T-cell (primary cell): ENCODE results near the gene STRIT1. TPM values are rescaled to one million over a fixed set of nuclear protein-coding genes. Genes with fewer than 3 reads are reported as not detected.
A peak's percentile ranks its signal among the peaks of the same experiment; 100 is the strongest.

Experiments
- ATAC-seq, 4 experiments: fragments of 200-7000 bp in 3 of 4; fragments of 150-1000 bp in 1 of 4; cut with Tn5 transposase; replicated peaks in 1 of 4; 1 replicate in 3 of 4; 2 replicates in 1 of 4; pipeline ENCODE4 v1.10.0; 2021; ENCODE audit warnings: moderate library complexity in 3 of 4, mild to moderate bottlenecking in 2 of 4, moderate number of reproducible peaks in 1 of 4
- CTCF ChIA-PET, 2 donors: fragments of 300-600 bp; sonication (Branson Sonifier 250); formaldehyde crosslinking; loops; one replicate each; lab custom pipeline; 2022; ENCODE audit warnings: antibody characterized with exemption in 2 of 2; lab: Charles Lee
- POLR2A ChIA-PET, 2 donors: fragments of 300-600 bp; sonication (Branson Sonifier 250); formaldehyde crosslinking; loops; one replicate each; lab custom pipeline; 2022; ENCODE audit warnings: antibody characterized with exemption in 2 of 2; lab: Charles Lee
- DNase-seq, 35 experiments: peaks; one replicate each; pipeline versions ENCODE4 v3.0.0 to v3.0.0-alpha.2; 2013 to 2023
- H3K27ac ChIP-seq: one replicate; pipeline ENCODE4 v1.5.1; 2013; ENCODE audit warnings: low read length
- H3K27me3 ChIP-seq, 2 experiments: replicated peaks in 1 of 2; 1 replicate in 1 of 2; 2 replicates in 1 of 2; pipeline versions ENCODE4 v1.6.1 to v1.7.0; 2013; ENCODE audit warnings: low read length in 1 of 2, mixed read lengths in 1 of 2; ENCODE audit not compliant: control insufficient read depth in 2 of 2, insufficient read depth in 2 of 2; ENCODE audit errors: extremely low read depth in 1 of 2
- H3K36me3 ChIP-seq, 2 donors: 1 replicate in 1 of 2; 2 replicates in 1 of 2; pipeline versions ENCODE4 v1.6.1 to v1.7.0; 2013; ENCODE audit warnings: low read length in 1 of 2; ENCODE audit not compliant: control insufficient read depth in 2 of 2, insufficient read depth in 1 of 2; ENCODE audit errors: extremely low read depth in 1 of 2
- H3K4me1 ChIP-seq, 2 experiments: 1 replicate in 1 of 2; 2 replicates in 1 of 2; pipeline versions ENCODE4 v1.6.1 to v1.7.0; 2013; ENCODE audit warnings: low read length in 2 of 2, mixed read lengths in 1 of 2; ENCODE audit not compliant: insufficient read depth in 2 of 2, control insufficient read depth in 1 of 2; ENCODE audit errors: extremely low read depth in 1 of 2
- H3K4me3 ChIP-seq, 2 donors: 1 replicate in 1 of 2; 2 replicates in 1 of 2; pipeline versions ENCODE4 v1.5.1 to v1.7.0; 2013; ENCODE audit warnings: mild to moderate bottlenecking in 2 of 2, low read length in 1 of 2, moderate library complexity in 1 of 2; ENCODE audit not compliant: control insufficient read depth in 1 of 2; ENCODE audit errors: extremely low read depth in 1 of 2
- H3K9me3 ChIP-seq: 2 replicates; pipeline ENCODE4 v1.7.0; 2013
- H3K27ac Mint-ChIP-seq, 2 donors: one replicate each; pipeline ENCODE4 v1.8.0; 2020 to 2021; ENCODE audit warnings: mild to moderate bottlenecking in 2 of 2, mixed read lengths in 2 of 2
- H3K27me3 Mint-ChIP-seq, 2 donors: one replicate each; pipeline ENCODE4 v1.8.0; 2021 to 2022; ENCODE audit warnings: mixed read lengths in 2 of 2
- H3K36me3 Mint-ChIP-seq: one replicate; pipeline ENCODE4 v1.8.0; 2021; ENCODE audit warnings: mixed read lengths
- H3K4me1 Mint-ChIP-seq, 3 donors: one replicate each; pipeline ENCODE4 v1.8.0; 2020 to 2022; ENCODE audit warnings: mixed read lengths in 3 of 3, mild to moderate bottlenecking in 1 of 3
- H3K4me3 Mint-ChIP-seq, 3 donors: one replicate each; pipeline ENCODE4 v1.8.0; 2020 to 2022; ENCODE audit warnings: mild to moderate bottlenecking in 3 of 3, mixed read lengths in 3 of 3, moderate library complexity in 3 of 3
- H3K9me3 Mint-ChIP-seq, 3 donors: one replicate each; pipeline ENCODE4 v1.8.0; 2020 to 2022; ENCODE audit warnings: mixed read lengths in 3 of 3
- WGBS: methylation state at CpG from one replicate; pipeline ENCODE4 v1.1.5; 2013; ENCODE audit warnings: missing lambda C conversion rate; ENCODE audit not compliant: insufficient coverage; 5-methylcytosine and 5-hydroxymethylcytosine counted together
- total RNA-seq, 35 experiments: library from RNA in 6 of 35; stranded (reverse) in 6 of 35; fragments of 120-200 nt in 1 of 35; gene quantifications; one replicate each; pipeline versions ENCODE4 v1.2.1 to v1.2.4 and lab custom pipeline; 2013 to 2026

The STRIT1 gene
- total RNA-seq (not detected), total RNA-seq (lab: John Stamatoyannopoulos, UW) (0 to 0.05 (median 0) reads per million in 29 experiments)
- not detected for total RNA-seq (2013)

GRCh38 chr3:155293516-155293915, at the start of gene STRIT1:
Gene STRIT1, minus strand, starts transcription at chr3:155293683.
- Histone ChIP-seq H3K4me1 (no peaks in the 10 kb centered on the region), H3K27me3 (no peaks in the 10 kb centered on the region), H3K36me3 (no peaks in the 10 kb centered on the region), H3K9me3 (no peaks in the 10 kb centered on the region), H3K27ac (no peak within 1 kb of the TSS), H3K4me3 (no peak within 1 kb of the TSS)
- peaks cover 10 to 16% (median 10%) of the 10 kb centered on the region in 3 donors for H3K9me3 Mint-ChIP-seq
- DNase-seq (no peak), ATAC-seq (no peak)
- peaks cover 0 to 7% of the 10 kb centered on the region in 2 donors for H3K27me3 Mint-ChIP-seq
- H3K4me3 Mint-ChIP-seq: no peak within 1 kb of the TSS
- H3K36me3 Mint-ChIP-seq: no peaks in the 10 kb centered on the region
- H3K4me1 Mint-ChIP-seq: no peaks in the 10 kb centered on the region
- H3K27ac Mint-ChIP-seq: no peak within 1 kb of the TSS
- 100% methylated on average over 3 of the region's 6 CpGs for WGBS
- POLR2A ChIA-PET: no interaction called here
- CTCF ChIA-PET: no interaction called here

GRCh38 chr3:155342344-155342743, 48.9 kb upstream of the STRIT1 start:
- POLR2A ChIA-PET: interaction anchor here in 1 of 2 donors (0.7 kb wide), 2 partner anchors 222 to 710 kb away, joined by 3 to 4 read pairs; no protein-coding TSS in a partner anchor
- no peaks in the 10 kb centered on the region for H3K4me1 Mint-ChIP-seq
- 79% methylated on average over 3 of the region's 3 CpGs for WGBS
- H3K27me3 Mint-ChIP-seq: no peaks in the 10 kb centered on the region
- H3K9me3 Mint-ChIP-seq: no peaks in the 10 kb centered on the region
- Histone ChIP-seq H3K27me3 (no peaks in the 10 kb centered on the region), H3K4me3 (no peak overlapping the region), H3K36me3 (no peaks in the 10 kb centered on the region), H3K4me1 (no peaks in the 10 kb centered on the region), H3K27ac (no peak overlapping the region), H3K9me3 (no peaks in the 10 kb centered on the region)
- H3K4me3 Mint-ChIP-seq: no peak overlapping the region
- DNase-seq (no peak), ATAC-seq (no peak)
- H3K36me3 Mint-ChIP-seq: no peaks in the 10 kb centered on the region
- CTCF ChIA-PET: no interaction called here
- no peak overlapping the region for H3K27ac Mint-ChIP-seq

- CTCF ChIA-PET: no interaction called here
- H3K9me3 Mint-ChIP-seq: no peaks in the 10 kb centered on the region
- H3K27ac ChIP-seq: no peak overlapping the region
- H3K27me3 Mint-ChIP-seq: peaks cover 0 to 4% of the 10 kb centered on the region in 2 donors
- DNase-seq (no peak), ATAC-seq (no peak)
- H3K4me1 ChIP-seq: peaks cover 0 to 2% of the 10 kb centered on the region in 2 experiments
- peaks cover 3 to 14% (median 10%) of the 10 kb centered on the region in 3 donors for H3K4me1 Mint-ChIP-seq
- H3K4me3 Mint-ChIP-seq: no peak overlapping the region
- no peaks in the 10 kb centered on the region for H3K9me3 ChIP-seq
- H3K36me3 Mint-ChIP-seq: no peaks in the 10 kb centered on the region
- POLR2A ChIA-PET: no interaction called here
- no peak overlapping the region for H3K4me3 ChIP-seq
- H3K27ac Mint-ChIP-seq: no peak overlapping the region
- H3K36me3 ChIP-seq: no peaks in the 10 kb centered on the region
- no peaks in the 10 kb centered on the region for H3K27me3 ChIP-seq
Observed at GRCh38 chr3:155339052-155339451, 45.6 kb upstream of the STRIT1 start.

DNA sequence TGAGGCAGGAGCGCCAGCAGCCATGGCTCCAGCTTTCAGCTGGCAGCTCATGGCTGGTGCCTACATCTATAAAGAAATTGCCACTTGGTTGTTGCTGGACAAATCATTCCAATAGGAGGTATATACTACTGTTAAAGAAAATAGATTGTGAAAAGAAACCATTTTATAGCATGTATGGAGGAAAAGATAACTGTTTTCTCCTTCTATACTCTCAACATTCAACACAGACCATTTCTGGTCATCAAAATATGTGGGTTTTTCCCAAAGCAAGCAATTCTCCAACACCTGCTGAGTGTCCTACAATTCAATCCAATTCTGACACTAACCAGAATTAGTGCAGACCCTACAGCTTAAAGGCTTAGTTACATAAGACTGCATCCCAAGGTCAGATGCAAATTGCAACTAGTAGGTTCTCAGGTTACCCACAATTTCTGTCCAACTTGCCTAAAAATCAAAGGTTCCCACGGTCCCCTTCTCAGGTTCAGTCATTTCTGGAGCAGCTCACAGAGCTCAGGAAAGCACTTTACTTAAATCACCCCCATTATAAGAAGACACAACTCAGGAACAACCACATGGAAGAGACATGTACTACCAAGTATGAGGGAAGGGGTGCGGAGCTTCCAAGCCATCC, 42.4 kb upstream of the STRIT1 start:
- no peaks in the 10 kb centered on the region for H3K9me3 Mint-ChIP-seq
- 39% methylated on average over 2 of the region's 3 CpGs for WGBS
- no peak overlapping the region for H3K27ac Mint-ChIP-seq
- H3K4me3 ChIP-seq: no peak overlapping the region
- peaks cover 0 to 4% of the 10 kb centered on the region in 2 donors for H3K27me3 Mint-ChIP-seq
- no peaks in the 10 kb centered on the region for H3K27me3 ChIP-seq
- H3K9me3 ChIP-seq: no peaks in the 10 kb centered on the region
- no peak overlapping the region for H3K4me3 Mint-ChIP-seq
- H3K36me3 ChIP-seq: no peaks in the 10 kb centered on the region
- no peaks in the 10 kb centered on the region for H3K36me3 Mint-ChIP-seq
- DNase-seq: no peak
- H3K4me1 Mint-ChIP-seq: peaks cover 3 to 17% (median 14%) of the 10 kb centered on the region in 3 donors
- no peak overlapping the region for H3K27ac ChIP-seq
- ChIA-PET POLR2A (no interaction called here), CTCF (no interaction called here)
- peaks cover 0 to 2% of the 10 kb centered on the region in 2 experiments for H3K4me1 ChIP-seq
- ATAC-seq: no peak

DNA sequence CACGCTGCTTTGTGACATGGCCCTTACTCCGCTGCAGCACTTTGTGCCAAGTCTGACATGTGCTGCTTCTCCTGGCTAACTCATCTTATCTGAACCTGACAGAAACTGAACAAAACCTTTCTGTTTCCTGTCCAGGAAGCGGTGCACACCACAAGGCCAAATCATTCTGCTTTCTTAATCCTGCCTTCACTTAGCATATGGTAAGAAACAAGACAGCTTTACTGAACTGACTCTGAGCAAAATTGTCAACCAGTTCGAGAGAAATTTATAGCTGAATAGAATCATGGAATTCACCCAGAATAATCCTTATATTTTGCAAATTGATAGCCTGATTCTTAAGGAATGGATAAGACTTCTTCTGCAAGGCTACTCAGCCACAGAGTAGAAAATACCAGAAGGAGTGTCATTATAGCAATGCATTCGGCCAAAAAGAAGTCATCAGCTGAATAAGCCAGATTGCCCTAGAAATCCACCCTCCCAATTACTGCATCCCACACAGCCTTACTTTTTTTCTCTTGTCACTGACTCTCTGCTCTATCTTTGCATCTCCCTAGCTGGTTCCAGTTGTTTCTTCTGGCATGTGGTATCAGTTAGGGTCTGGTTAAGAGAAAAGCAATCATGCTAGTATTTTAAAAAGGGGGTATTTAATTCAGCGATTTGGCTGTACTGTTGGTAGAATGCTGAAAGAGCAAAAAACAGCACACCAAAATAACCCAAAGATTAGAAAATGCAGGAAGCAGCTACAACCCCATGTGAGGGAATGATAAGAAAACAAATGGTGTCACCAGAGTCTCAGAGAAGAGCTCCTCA, 41.6 kb upstream of the STRIT1 start:
- no peak overlapping the region for H3K4me3 Mint-ChIP-seq
- ChIA-PET POLR2A (no interaction called here), CTCF (interaction anchor here in 1 of 2 donors (0.7 kb wide), 1 partner anchor 22 kb away, joined by 3 read pairs; no protein-coding TSS in a partner anchor)
- no peak overlapping the region for H3K27ac Mint-ChIP-seq
- Histone ChIP-seq H3K9me3 (no peaks in the 10 kb centered on the region), H3K27ac (no peak overlapping the region), H3K4me1 (peaks cover 0 to 2% of the 10 kb centered on the region in 2 experiments), H3K36me3 (no peaks in the 10 kb centered on the region), H3K27me3 (no peaks in the 10 kb centered on the region), H3K4me3 (no peak overlapping the region)
- no peaks in the 10 kb centered on the region for H3K9me3 Mint-ChIP-seq
- no peaks in the 10 kb centered on the region for H3K36me3 Mint-ChIP-seq
- 15% methylated on average over 3 of the region's 6 CpGs for WGBS
- peaks cover 3 to 17% (median 14%) of the 10 kb centered on the region in 3 donors for H3K4me1 Mint-ChIP-seq
- ATAC-seq (peak in 2 of 4 experiments; percentile 32 to 42), DNase-seq (peak in 1 of 35 experiments; percentile 2)
- H3K27me3 Mint-ChIP-seq: peaks cover 0 to 4% of the 10 kb centered on the region in 2 donors

DNA sequence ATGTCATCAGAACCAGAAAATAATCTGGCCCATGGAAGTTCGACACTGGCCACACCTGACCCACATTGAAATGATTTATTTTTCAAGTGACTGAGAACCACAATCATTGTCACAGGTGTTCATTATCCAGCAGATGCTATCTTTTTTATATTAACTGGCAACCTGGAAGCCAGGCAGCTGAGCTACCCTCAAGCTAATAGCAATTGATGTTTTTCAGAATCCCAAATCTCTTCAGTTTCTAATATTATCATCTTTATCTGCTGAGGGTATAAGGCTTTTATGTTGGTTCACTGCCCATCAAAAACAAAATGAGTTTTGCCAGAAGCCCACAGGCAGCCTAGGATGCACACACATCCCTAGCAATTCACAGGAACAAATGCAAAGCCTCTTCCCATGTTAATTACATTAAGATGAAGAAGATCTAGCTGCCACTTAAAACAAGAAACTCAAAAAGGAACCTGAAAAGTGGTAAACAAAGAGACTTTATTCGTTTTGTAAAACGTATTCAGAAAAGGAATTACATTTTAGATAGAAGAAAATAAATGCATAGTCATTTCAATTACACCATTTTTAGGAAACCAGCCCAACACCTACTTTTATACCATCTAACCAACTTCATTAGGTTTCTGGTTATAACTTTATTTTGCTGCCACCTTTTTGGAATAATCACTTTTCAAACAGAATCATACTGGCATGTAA, 40.9 kb upstream of the STRIT1 start:
- Mint-ChIP-seq H3K4me3 (no peak overlapping the region), H3K9me3 (no peaks in the 10 kb centered on the region), H3K36me3 (no peaks in the 10 kb centered on the region), H3K4me1 (peaks cover 3 to 17% (median 14%) of the 10 kb centered on the region in 3 donors), H3K27ac (no peak overlapping the region), H3K27me3 (peaks cover 0 to 4% of the 10 kb centered on the region in 2 donors)
- WGBS: 73% methylated on average over 1 of the region's 3 CpGs
- no peak overlapping the region for H3K4me3 ChIP-seq
- no peaks in the 10 kb centered on the region for H3K36me3 ChIP-seq
- H3K27ac ChIP-seq: no peak overlapping the region
- POLR2A ChIA-PET: no interaction called here
- DNase-seq (no peak), ATAC-seq (no peak)
- no peaks in the 10 kb centered on the region for H3K27me3 ChIP-seq
- peaks cover 0 to 2% of the 10 kb centered on the region in 2 experiments for H3K4me1 ChIP-seq
- no peaks in the 10 kb centered on the region for H3K9me3 ChIP-seq
- CTCF ChIA-PET: no interaction called here
